Liver (tissue), 9 donors: ENCODE data around the gene ELAVL1. TPM values are rescaled to one million over a fixed set of nuclear protein-coding genes. Genes with fewer than 3 reads are reported as not detected.
A peak's percentile ranks its signal among the peaks of the same experiment; 100 is the strongest.

Source experiments
- DNase-seq: peaks from one replicate; pipeline ENCODE4 v3.0.0-alpha.2; 2017; ENCODE audit warnings: low spot score
- H3K27ac ChIP-seq, 2 donors: one replicate each; pipeline ENCODE4 v1.7.0; 2013; ENCODE audit warnings: inconsistent platforms in 2 of 2, low read length in 2 of 2, control low read depth in 1 of 2, low read depth in 1 of 2, mild to moderate bottlenecking in 1 of 2
- H3K27me3 ChIP-seq, 4 donors: one replicate each; pipeline versions ENCODE4 v1.6.1 to v1.7.0; 2013; ENCODE audit warnings: low read length in 3 of 4, inconsistent platforms in 1 of 4, mild to moderate bottlenecking in 1 of 4, moderate library complexity in 1 of 4; ENCODE audit not compliant: control insufficient read depth in 4 of 4, insufficient read depth in 4 of 4
- H3K36me3 ChIP-seq, 4 donors: one replicate each; pipeline versions ENCODE4 v1.6.1 to v1.7.0; 2013; ENCODE audit warnings: low read length in 3 of 4, mild to moderate bottlenecking in 3 of 4, low read depth in 1 of 4, moderate library complexity in 1 of 4; ENCODE audit not compliant: control insufficient read depth in 4 of 4, insufficient read depth in 3 of 4
- H3K4me1 ChIP-seq, 4 donors: one replicate each; pipeline versions ENCODE4 v1.6.1 to v1.7.0; 2013; ENCODE audit warnings: low read length in 3 of 4, mild to moderate bottlenecking in 3 of 4, moderate library complexity in 1 of 4; ENCODE audit not compliant: control insufficient read depth in 4 of 4, insufficient read depth in 4 of 4
- H3K4me3 ChIP-seq, 3 donors: one replicate each; pipeline versions ENCODE4 v1.6.1 to v1.7.0; 2013; ENCODE audit warnings: low read length in 3 of 3, control low read depth in 1 of 3, low read depth in 1 of 3, mild to moderate bottlenecking in 1 of 3
- H3K9ac ChIP-seq, 2 donors: one replicate each; pipeline ENCODE4 v1.7.0; 2013; ENCODE audit warnings: low read length in 2 of 2, mild to moderate bottlenecking in 2 of 2, moderate library complexity in 2 of 2, control low read depth in 1 of 2, low read depth in 1 of 2
- H3K9me3 ChIP-seq, 4 donors: one replicate each; pipeline versions ENCODE4 v1.6.1 to v1.7.0; 2013; ENCODE audit warnings: low read length in 3 of 4; ENCODE audit not compliant: control insufficient read depth in 4 of 4
- ATF3 ChIP-seq: IDR thresholded peaks from 2 replicates; pipeline ENCODE4 v1.6.1; 2016; ENCODE audit warnings: antibody characterized with exemption
- EGR1 ChIP-seq, 2 donors: IDR thresholded peaks; 2 replicates each; pipeline ENCODE4 v1.6.1; 2016 to 2018; ENCODE audit warnings: antibody characterized with exemption in 2 of 2, low read depth in 2 of 2
- FOXA1 ChIP-seq: IDR thresholded peaks from 2 replicates; pipeline ENCODE4 v1.6.1; 2016; ENCODE audit warnings: antibody characterized with exemption
- FOXA2 ChIP-seq: IDR thresholded peaks from 2 replicates; pipeline ENCODE4 v1.6.1; 2016; ENCODE audit warnings: antibody characterized with exemption
- GABPA ChIP-seq, 2 donors: IDR thresholded peaks in 1 of 2; conservative IDR thresholded peaks in 1 of 2; 2 replicates each; pipeline ENCODE4 v1.6.1; 2016; ENCODE audit warnings: antibody characterized with exemption in 2 of 2, mild to moderate bottlenecking in 1 of 2, moderate library complexity in 1 of 2
- HNF4A ChIP-seq, 2 donors: conservative IDR thresholded peaks; 2 replicates each; pipeline ENCODE4 v1.6.1; 2016; ENCODE audit warnings: antibody characterized with exemption in 2 of 2, mild to moderate bottlenecking in 2 of 2
- HNF4G ChIP-seq: IDR thresholded peaks from 2 replicates; pipeline ENCODE4 v1.6.1; 2016; ENCODE audit warnings: antibody characterized with exemption
- JUND ChIP-seq, 2 donors: IDR thresholded peaks; 2 replicates each; pipeline ENCODE4 v1.6.1; 2016; ENCODE audit warnings: antibody characterized with exemption in 2 of 2
- MAX ChIP-seq: IDR thresholded peaks from 2 replicates; pipeline ENCODE4 v1.6.1; 2016; ENCODE audit warnings: antibody characterized with exemption
- NR2F2 ChIP-seq: IDR thresholded peaks from 2 replicates; pipeline ENCODE4 v1.6.1; 2016; ENCODE audit warnings: antibody characterized with exemption
- REST ChIP-seq: IDR thresholded peaks from 2 replicates; pipeline ENCODE4 v1.6.1; 2016; ENCODE audit warnings: antibody characterized with exemption, mild to moderate bottlenecking
- RXRA ChIP-seq, 2 donors: IDR thresholded peaks; 2 replicates each; pipeline ENCODE4 v1.6.1; 2017 to 2018; ENCODE audit warnings: antibody characterized with exemption in 2 of 2, mild to moderate bottlenecking in 1 of 2
- TAF1 ChIP-seq: conservative IDR thresholded peaks from 2 replicates; pipeline ENCODE4 v1.6.1; 2016; ENCODE audit warnings: antibody characterized with exemption, mild to moderate bottlenecking
- ZBTB33 ChIP-seq: IDR thresholded peaks from 2 replicates; pipeline ENCODE4 v1.6.1; 2016; ENCODE audit warnings: antibody characterized with exemption
- WGBS: extraction: QIAGEN DNeasy Blood & Tissue Kit; methylation state at CpG from one replicate; pipeline ENCODE4 v1.1.7; 2013; 5-methylcytosine and 5-hydroxymethylcytosine counted together
- polyA plus RNA-seq, 2 donors: library from polyadenylated mRNA; stranded (reverse) in 1 of 2; unstranded in 1 of 2; fragments of 200-250 nt in 1 of 2; fragments of >200 nt in 1 of 2; fragmentation: Nextera tagmentation in 1 of 2; extraction: Ambion mirVana in 1 of 2; gene quantifications; one replicate each; pipeline versions ENCODE4 v1.2.1 to v1.2.3, GENCODE V29; 2013 to 2015
- total RNA-seq, 2 donors: library from RNA; depleted of rRNA; stranded (reverse); fragments of >200 nt; gene quantifications; one replicate each; pipeline ENCODE4 v1.2.3, GENCODE V29; 2014
- donor health status: healthy.
- donor health status: healthy.
- donor health status: healthy.
- donor health status: healthy.
- donor health status: healthy.

Gene ELAVL1
- total and polyA plus RNA-seq, 4 donors, result 14.4 to 33.7 (median 19.1) TPM

GRCh38 chr19:7992575-7992974 is 12.9 kb downstream of the ELAVL1 start:
- Histone ChIP-seq H3K36me3 (peaks cover 14 to 32% (median 22%) of the 10 kb centered on the region in 4 donors), H3K9ac (no peak overlapping the region), H3K4me1 (peaks cover 16 to 49% (median 40%) of the 10 kb centered on the region in 4 donors), H3K27ac (peak overlapping the region in 1 of 2 donors; percentile 19), H3K9me3 (no peaks in the 10 kb centered on the region), H3K27me3 (no peaks in the 10 kb centered on the region), H3K4me3 (no peak overlapping the region)
- TF ChIP-seq TAF1, result no peak
- TF ChIP-seq RXRA (IDR thresholded peaks at IDR 0.05), result peak in 1 of 2 donors; percentile 23
- TF ChIP-seq HNF4A (conservative IDR thresholded peaks at IDR 0.05), result no peak
- WGBS, result 73% methylated on average over 10 of the region's 10 CpGs
- DNase-seq, result no peak

- no peak overlapping the region for H3K4me3 ChIP-seq
- H3K9ac ChIP-seq, result no peak overlapping the region
- DNase-seq, result no peak
- no peaks in the 10 kb centered on the region for H3K27me3 ChIP-seq
- WGBS, result 95% methylated on average over 12 of the region's 12 CpGs
- no peak for TF ChIP-seq REST
- no peak for TF ChIP-seq ATF3
- TF ChIP-seq HNF4G, result no peak
- TF ChIP-seq MAX, result no peak
- TF ChIP-seq ZBTB33, result no peak
- peaks cover 17 to 36% (median 26%) of the 10 kb centered on the region in 4 donors for H3K36me3 ChIP-seq
- H3K4me1 ChIP-seq, result peaks cover 10 to 40% (median 26%) of the 10 kb centered on the region in 4 donors
- no peaks in the 10 kb centered on the region for H3K9me3 ChIP-seq
- no peak overlapping the region for H3K27ac ChIP-seq
Observed at GRCh38 chr19:7989071-7989575, 16.3 kb downstream of the ELAVL1 start.

GRCh38 chr19:7988307-7988706 is 17.1 kb downstream of the ELAVL1 start:
- 85% methylated on average over 5 of the region's 5 CpGs for WGBS
- Histone ChIP-seq H3K27ac (no peak overlapping the region), H3K9me3 (no peaks in the 10 kb centered on the region), H3K36me3 (peaks cover 18 to 36% (median 26%) of the 10 kb centered on the region in 4 donors), H3K27me3 (no peaks in the 10 kb centered on the region), H3K9ac (no peak overlapping the region), H3K4me1 (peaks cover 6 to 32% (median 18%) of the 10 kb centered on the region in 4 donors), H3K4me3 (no peak overlapping the region)
- TF ChIP-seq GABPA (IDR thresholded peaks at IDR 0.05 in 1 of 2, conservative IDR thresholded peaks at IDR 0.05 in 1 of 2) (no peak), JUND (IDR thresholded peaks at IDR 0.05) (no peak), FOXA1 (no peak), FOXA2 (no peak), EGR1 (IDR thresholded peaks at IDR 0.05; ENCODE audit: low read depth in 2 of 2) (no peak), ATF3 (no peak), NR2F2 (no peak), MAX (no peak)
- DNase-seq, result no peak
